Measurements from ENCODE around the gene GJC1.
A peak's percentile ranks its signal among the peaks of the same experiment; 100 is the strongest.

GJC1 gene

DNA sequence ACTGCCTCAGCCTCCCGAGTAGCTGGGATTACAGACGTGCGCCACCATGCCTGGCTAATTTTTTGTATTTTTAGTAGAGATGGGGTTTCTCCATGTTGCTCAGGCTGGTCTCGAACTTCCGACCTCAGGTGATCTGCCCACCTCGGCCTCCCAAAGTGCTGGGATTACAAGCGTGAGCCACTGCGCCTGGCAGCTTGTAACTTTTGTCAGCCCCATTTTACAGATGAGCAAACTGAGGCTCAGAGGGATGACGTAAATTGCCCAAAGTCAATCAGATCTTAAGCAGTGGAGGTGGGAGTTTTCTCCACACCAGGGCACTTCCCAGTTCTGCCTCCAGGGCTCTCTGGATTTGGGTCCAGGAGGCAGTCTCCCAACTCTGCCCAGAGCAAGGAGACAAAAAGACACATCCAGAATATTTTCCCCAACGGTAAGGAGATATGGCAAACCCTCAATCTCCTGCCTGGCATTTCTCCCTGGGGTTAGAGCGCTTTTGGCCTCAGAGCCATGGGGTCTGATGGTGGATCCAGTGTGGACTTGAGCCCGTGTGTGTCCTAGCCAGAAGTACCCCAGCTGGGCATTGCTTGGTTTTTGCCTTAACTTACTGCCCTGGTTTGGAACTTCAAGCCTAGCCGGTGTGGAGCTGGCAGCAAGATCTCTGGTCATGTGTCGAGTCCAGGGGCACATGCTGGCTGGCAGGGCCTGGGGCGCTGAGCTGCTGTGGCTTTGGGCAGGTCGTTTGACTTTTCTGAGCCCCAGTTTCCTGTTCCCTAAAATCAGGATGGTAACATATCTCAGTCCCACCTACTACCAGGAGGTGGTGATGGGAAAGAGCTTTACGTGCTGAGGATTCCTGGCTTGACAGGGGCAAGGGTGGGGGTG is 67.9 kb downstream of the GJC1 start:
- no peak for DNase-seq
- H3K27ac Mint-ChIP-seq = no peak overlapping the region
- no peaks in the 10 kb centered on the region for H3K9me3 Mint-ChIP-seq
- no peak overlapping the region for H3K4me3 Mint-ChIP-seq
- TF ChIP-seq CTCF (IDR thresholded peaks at IDR 0.05) = no peak
- H3K27me3 Mint-ChIP-seq (ENCODE audit: low read depth, poor library complexity) = peaks cover 46% of the 10 kb centered on the region
- no peaks in the 10 kb centered on the region for H3K36me3 Mint-ChIP-seq (ENCODE audit: low read depth)
- H3K4me1 Mint-ChIP-seq = peaks cover 14% of the 10 kb centered on the region

DNA sequence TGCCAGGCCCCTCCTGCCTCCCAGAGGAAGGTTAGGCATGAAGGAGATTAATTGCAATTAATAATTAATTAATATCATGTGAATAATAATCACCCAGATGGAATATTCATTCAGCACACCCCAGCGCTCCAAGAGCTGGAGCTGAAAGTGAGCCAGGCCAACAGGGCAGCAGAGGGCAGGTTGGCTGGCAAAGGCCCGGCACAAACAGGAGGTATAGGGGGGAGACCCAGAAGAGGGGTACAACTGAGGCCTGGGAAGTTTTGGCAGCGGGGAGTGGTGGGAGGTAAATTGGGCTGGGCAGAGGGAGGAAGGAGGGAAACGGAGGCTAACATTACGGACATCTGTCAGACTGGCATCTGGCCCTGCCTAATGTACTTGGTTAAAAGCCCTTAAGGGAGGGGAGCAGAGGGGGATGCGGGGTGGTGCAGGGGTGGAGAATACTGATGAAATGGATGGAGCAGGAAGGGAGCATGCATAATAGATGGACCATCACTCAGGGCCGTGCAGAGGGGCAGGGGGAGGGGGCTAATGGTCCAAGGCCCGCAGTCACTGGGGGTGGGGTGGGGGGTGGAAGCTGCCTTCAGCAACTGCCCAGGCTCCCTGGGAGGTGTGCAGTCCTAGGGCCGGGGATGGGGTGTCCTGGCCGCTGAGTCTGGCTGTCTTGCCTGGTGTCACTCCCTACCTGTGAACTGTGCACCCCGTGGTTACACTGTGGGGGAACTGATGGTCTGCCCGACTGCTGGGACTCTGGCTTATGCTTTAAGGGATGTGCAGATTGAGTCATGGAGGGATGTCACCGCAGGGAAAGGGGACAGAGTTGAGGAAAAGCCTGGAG is 69.4 kb downstream of the GJC1 start:
- H3K36me3 Mint-ChIP-seq (ENCODE audit: low read depth) = no peaks in the 10 kb centered on the region
- no peak for DNase-seq
- peak overlapping the region; percentile 30 for H3K4me3 Mint-ChIP-seq
- H3K9me3 Mint-ChIP-seq = no peaks in the 10 kb centered on the region
- peaks cover 56% of the 10 kb centered on the region for H3K27me3 Mint-ChIP-seq (ENCODE audit: low read depth, poor library complexity)
- TF ChIP-seq CTCF (IDR thresholded peaks at IDR 0.05) = no peak
- peaks cover 3% of the 10 kb centered on the region for H3K4me1 Mint-ChIP-seq
- no peak overlapping the region for H3K27ac Mint-ChIP-seq

GRCh38 chr17:44759916-44760243 is 70.2 kb downstream of the GJC1 start:
- no peak for TF ChIP-seq CTCF (IDR thresholded peaks at IDR 0.05)
- Mint-ChIP-seq H3K27ac (no peak overlapping the region), H3K27me3 (ENCODE audit: low read depth, poor library complexity) (peaks cover 56% of the 10 kb centered on the region), H3K9me3 (no peaks in the 10 kb centered on the region), H3K36me3 (ENCODE audit: low read depth) (no peaks in the 10 kb centered on the region), H3K4me1 (no peaks in the 10 kb centered on the region), H3K4me3 (no peak overlapping the region)
- no peak for DNase-seq

GRCh38 chr17:44759086-44759915 is 70.8 kb downstream of the GJC1 start:
- Mint-ChIP-seq H3K27me3 (ENCODE audit: low read depth, poor library complexity) (peaks cover 56% of the 10 kb centered on the region), H3K36me3 (ENCODE audit: low read depth) (no peaks in the 10 kb centered on the region), H3K9me3 (no peaks in the 10 kb centered on the region), H3K27ac (no peak overlapping the region), H3K4me1 (no peaks in the 10 kb centered on the region), H3K4me3 (peak overlapping the region; percentile 48)
- DNase-seq = peak; percentile 48
- peak; percentile 24 for TF ChIP-seq CTCF (IDR thresholded peaks at IDR 0.05)

GRCh38 chr17:44758414-44759085 is 71.5 kb downstream of the GJC1 start, which contains the start of gene ADAM11:
ADAM11 (plus strand) TSS chr17:44758988; CDS start chr17:44759200, 212 bp downstream.
- H3K4me1 Mint-ChIP-seq = no peaks in the 10 kb centered on the region
- H3K27ac Mint-ChIP-seq = no peak within 1 kb of the TSS
- H3K36me3 Mint-ChIP-seq (ENCODE audit: low read depth) = no peaks in the 10 kb centered on the region
- peak; percentile 61 for DNase-seq
- peaks cover 54% of the 10 kb centered on the region for H3K27me3 Mint-ChIP-seq (ENCODE audit: low read depth, poor library complexity)
- no peak for TF ChIP-seq CTCF (IDR thresholded peaks at IDR 0.05)
- peak within 1 kb of the TSS; percentile 80 for H3K4me3 Mint-ChIP-seq
- no peaks in the 10 kb centered on the region for H3K9me3 Mint-ChIP-seq

Data from nephron progenitor cell (in vitro differentiated cells).